HEK293T (cell line): ENCODE data around the gene CD74.

Experiments used
- CTCF ChIA-PET: fragments of 350-600 bp; formaldehyde crosslinking; extraction: SDS; loops from one replicate; lab custom pipeline; 2021; ENCODE audit warnings: antibody characterized with exemption, inconsistent platforms; lab: Yijun Ruan, JAX
- POLR2A ChIA-PET: fragments of 350-600 bp; formaldehyde crosslinking; extraction: SDS; loops from one replicate; lab custom pipeline; 2020; ENCODE audit warnings: antibody characterized with exemption, inconsistent platforms; lab: Yijun Ruan, JAX
- DNase-seq: peaks from one replicate; pipeline ENCODE4 v3.0.0; 2012; ENCODE audit warnings: mixed read lengths; ENCODE audit errors: extremely low spot score
- BHLHE40 ChIP-seq: fragments of 450-650 bp; IDR thresholded peaks from 2 replicates; pipeline ENCODE4 v1.6.1; 2016; ENCODE audit warnings: mild to moderate bottlenecking, moderate library complexity, borderline replicate concordance
- CTBP1 ChIP-seq: fragments of 450-650 bp; IDR thresholded peaks from 2 replicates; pipeline ENCODE4 v1.6.1; 2016; ENCODE audit warnings: borderline replicate concordance
- ELF4 ChIP-seq: fragments of 450-650 bp; IDR thresholded peaks from 2 replicates; pipeline ENCODE4 v1.6.1; 2017; ENCODE audit warnings: antibody characterized with exemption
- FOXA1 ChIP-seq: fragments of 450-650 bp; IDR thresholded peaks from 2 replicates; pipeline ENCODE4 v1.6.1; 2016; ENCODE audit warnings: mild to moderate bottlenecking
- FOXK2 ChIP-seq: fragments of 450-650 bp; IDR thresholded peaks from 2 replicates; pipeline ENCODE4 v1.6.1; 2016; ENCODE audit warnings: mild to moderate bottlenecking
- FOXM1 ChIP-seq: fragments of 450-650 bp; IDR thresholded peaks from 2 replicates; pipeline ENCODE4 v1.6.1; 2017; ENCODE audit warnings: mild to moderate bottlenecking, borderline replicate concordance
- HDGF ChIP-seq: fragments of 450-650 bp; IDR thresholded peaks from 2 replicates; pipeline ENCODE4 v1.6.1; 2017; ENCODE audit warnings: antibody characterized with exemption, borderline replicate concordance
- L3MBTL2 ChIP-seq: fragments of 450-650 bp; conservative IDR thresholded peaks from 2 replicates; pipeline ENCODE4 v1.6.1; 2016; ENCODE audit warnings: mild to moderate bottlenecking
- LEF1 ChIP-seq: fragments of 450-650 bp; IDR thresholded peaks from 2 replicates; pipeline ENCODE4 v1.6.1; 2017; ENCODE audit warnings: mild to moderate bottlenecking, borderline replicate concordance
- NFRKB ChIP-seq: fragments of 450-650 bp; IDR thresholded peaks from 2 replicates; pipeline ENCODE4 v1.6.1; 2016; ENCODE audit warnings: mild to moderate bottlenecking, moderate library complexity
- SP1 ChIP-seq: fragments of 450-650 bp; IDR thresholded peaks from 2 replicates; pipeline ENCODE4 v1.6.1; 2017
- SUZ12 ChIP-seq: fragments of 450-650 bp; IDR thresholded peaks from 2 replicates; pipeline ENCODE4 v1.6.1; 2016; ENCODE audit warnings: mild to moderate bottlenecking
- TARDBP ChIP-seq: fragments of 450-650 bp; IDR thresholded peaks from 2 replicates; pipeline ENCODE4 v1.6.1; 2016
- ZNF384 ChIP-seq: fragments of 450-650 bp; IDR thresholded peaks from 2 replicates; pipeline ENCODE4 v1.6.1; 2016
- TF ChIP-seq, protein P1 (sequence below): fragments of 450-650 bp; IDR thresholded peaks from 2 replicates; pipeline ENCODE4 v1.6.1; 2016

CD74 gene

DNA sequence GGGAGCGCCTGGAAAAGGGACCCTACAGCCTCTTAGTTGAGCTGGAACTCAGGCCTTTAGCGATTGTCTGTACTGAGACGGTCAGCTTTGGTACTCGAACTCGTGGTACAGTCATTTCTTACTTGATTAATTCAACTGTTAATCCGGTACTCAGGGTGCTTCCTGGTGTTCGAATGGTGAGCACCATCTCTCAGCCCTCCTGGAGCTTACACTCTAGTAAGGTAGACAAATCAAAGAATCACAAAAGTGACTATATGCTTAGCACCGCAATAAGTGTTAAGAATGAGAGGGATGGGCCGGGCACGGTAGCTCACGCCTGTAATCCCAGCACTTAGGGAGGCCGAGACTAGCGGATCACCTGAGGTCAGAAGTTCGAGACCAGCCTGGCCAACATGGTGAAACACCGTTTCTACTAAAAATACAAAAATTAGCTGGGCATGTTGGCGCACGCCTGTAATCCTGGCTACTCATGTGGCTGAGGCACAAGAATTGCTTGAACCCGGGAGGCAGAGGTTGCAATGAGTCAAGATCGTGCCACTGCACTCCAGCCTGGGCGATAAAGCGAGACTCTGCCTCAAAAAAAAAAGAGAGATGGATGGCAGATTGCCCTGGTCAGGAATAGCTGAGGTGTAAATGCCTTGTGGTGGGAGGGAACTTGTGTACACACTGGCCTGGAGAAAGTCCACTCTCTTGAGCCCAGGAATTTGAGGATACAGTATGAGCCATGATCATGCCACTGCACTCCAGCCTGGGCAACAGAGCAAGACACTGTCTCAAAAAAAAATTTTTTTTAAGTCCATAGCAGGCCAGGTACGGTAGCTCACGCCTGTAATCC, 54.2 kb downstream of the CD74 start:
- CTCF ChIA-PET: no interaction called here
- no peak for DNase-seq
- POLR2A ChIA-PET: interaction anchor here (0.6 to 1.7 kb wide), 7 partner anchors 9 to 88 kb away, joined by 3 to 8 read pairs (median 5); no protein-coding TSS in a partner anchor

DNA sequence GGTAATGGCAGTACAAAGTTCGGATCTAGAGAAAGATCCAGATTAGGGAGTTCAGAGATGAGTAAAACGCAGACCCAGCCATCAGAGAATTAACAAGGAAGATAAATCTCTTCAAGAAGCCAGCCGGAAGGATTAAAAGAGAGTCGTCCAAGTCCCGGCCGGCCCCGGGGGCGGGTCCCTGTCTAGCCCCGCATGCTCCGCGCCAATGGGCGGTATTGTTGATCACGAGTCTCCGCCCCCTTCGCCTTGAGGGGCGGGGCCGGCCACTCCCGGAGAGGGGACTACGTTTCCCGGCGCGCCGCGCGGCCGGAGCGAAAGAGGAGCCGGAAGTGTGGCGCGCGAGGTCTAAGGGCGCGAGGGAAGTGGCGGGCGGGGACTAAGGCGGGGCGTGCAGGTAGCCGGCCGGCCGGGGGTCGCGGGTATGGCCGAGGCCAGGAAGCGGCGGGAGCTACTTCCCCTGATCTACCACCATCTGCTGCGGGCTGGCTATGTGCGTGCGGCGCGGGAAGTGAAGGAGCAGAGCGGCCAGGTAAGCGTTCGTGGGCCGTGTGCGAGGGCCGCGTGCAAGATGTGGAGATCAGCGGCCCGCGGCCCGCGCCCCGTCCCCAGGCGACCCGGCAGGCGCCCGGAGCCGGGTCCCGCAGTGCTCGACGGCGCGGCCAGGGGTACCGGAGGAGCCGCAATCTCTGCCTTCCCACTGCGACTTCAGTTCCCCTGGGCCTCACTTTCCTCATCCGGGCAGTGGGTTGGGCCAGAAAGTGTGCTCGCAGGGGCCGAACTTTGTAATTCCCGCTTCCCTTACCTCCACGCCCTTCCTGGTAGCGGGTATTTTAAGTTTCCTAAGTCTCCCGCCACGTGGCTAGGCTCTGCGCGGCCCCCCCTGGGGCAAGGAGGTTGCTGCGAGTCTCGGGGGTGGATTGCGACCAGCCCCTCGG, 55.1 kb downstream of the CD74 start, which contains the start of gene TCOF1:
Gene TCOF1, plus strand, starts transcription at position 372 of the 935 bp plus-strand sequence. Its CDS starts 50 bp downstream, at position 422.
- TF ChIP-seq ELF4: peak; percentile 74
- peak; percentile 57 for TF ChIP-seq L3MBTL2
- no peak for TF ChIP-seq SUZ12
- ChIA-PET POLR2A (interaction anchor here (0.6 to 1.8 kb wide), 8 partner anchors 10 to 89 kb away, joined by 3 to 8 read pairs (median 4); no protein-coding TSS in a partner anchor), CTCF (no interaction called here)
- DNase-seq: peak; percentile 97

More for the DNA sequence above, 54.2 kb downstream of the CD74 start:
- TF ChIP-seq L3MBTL2 (no peak), NFRKB (no peak), BHLHE40 (no peak), SUZ12 (no peak)

DNA sequence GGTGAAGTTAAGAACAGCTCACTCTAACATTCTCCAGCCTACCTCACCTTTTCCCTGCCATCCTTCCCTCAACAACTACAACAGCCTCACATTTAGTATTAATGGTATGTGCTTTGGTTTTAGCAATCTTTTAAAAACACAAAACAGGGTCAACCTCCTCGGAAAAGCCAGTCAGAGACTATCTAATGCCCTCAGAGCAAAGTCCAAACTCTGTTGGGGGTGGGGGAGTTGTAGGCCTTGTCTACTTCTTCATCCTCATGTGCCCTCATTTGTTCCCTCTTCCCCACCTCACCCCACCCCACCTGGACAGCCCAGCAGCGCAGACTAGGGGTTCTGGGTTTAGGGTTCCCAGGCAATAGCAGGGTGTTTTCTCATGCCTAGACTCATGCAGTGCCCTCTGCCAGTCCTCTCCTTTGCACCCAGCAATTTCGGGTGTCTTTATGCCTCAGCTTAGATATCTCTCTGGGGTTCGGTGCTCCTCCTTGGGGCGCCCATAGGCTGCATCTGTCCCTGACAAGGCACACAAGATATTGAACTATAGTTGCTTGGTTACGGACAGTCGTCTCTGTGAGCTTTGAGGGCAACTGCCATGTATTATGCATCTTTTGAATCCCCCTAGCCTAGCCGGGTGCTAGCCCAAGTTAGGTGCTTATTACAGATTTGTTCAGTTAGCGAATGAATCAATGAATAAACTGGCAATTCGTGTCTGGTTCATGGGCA, 56.0 kb downstream of the CD74 start:
- no peak for DNase-seq
- POLR2A ChIA-PET: interaction anchor here (0.6 to 1.8 kb wide), 3 partner anchors 57 to 88 kb away, joined by 3 to 4 read pairs (median 3); no protein-coding TSS in a partner anchor
- TF ChIP-seq CTBP1: no peak
- no peak for TF ChIP-seq TARDBP
- TF ChIP-seq LEF1: no peak
- no peak for TF ChIP-seq SP1
- TF ChIP-seq ELF4: no peak
- TF ChIP-seq, protein P1, sequence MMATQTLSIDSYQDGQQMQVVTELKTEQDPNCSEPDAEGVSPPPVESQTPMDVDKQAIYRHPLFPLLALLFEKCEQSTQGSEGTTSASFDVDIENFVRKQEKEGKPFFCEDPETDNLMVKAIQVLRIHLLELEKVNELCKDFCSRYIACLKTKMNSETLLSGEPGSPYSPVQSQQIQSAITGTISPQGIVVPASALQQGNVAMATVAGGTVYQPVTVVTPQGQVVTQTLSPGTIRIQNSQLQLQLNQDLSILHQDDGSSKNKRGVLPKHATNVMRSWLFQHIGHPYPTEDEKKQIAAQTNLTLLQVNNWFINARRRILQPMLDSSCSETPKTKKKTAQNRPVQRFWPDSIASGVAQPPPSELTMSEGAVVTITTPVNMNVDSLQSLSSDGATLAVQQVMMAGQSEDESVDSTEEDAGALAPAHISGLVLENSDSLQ: no peak
- CTCF ChIA-PET: no interaction called here

DNA sequence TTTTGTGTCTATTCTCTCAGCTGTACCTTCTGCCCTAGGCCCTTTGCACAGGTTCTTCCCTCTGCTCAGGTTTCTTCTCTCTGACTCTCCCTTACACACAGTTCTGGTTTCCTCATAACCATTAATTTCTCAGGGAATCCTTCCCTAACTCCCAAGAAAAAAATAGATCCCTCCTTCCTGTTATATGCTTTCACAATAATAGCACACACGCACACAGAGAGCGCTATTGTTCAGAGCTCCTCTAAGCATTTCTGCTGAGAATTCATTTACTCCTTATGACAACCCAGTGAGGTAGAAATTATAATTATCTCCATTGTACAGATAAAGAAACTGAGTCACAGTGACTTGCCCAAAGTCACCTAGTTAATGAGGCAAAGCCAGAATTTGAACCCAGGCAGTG, 56.9 kb downstream of the CD74 start:
- ChIA-PET CTCF (no interaction called here), POLR2A (interaction anchor here (1.8 kb wide), 1 partner anchor 56 kb away, joined by 4 read pairs; no protein-coding TSS in a partner anchor)
- TF ChIP-seq HDGF (no peak), LEF1 (no peak), SP1 (no peak), SUZ12 (no peak)
- DNase-seq: no peak

DNA sequence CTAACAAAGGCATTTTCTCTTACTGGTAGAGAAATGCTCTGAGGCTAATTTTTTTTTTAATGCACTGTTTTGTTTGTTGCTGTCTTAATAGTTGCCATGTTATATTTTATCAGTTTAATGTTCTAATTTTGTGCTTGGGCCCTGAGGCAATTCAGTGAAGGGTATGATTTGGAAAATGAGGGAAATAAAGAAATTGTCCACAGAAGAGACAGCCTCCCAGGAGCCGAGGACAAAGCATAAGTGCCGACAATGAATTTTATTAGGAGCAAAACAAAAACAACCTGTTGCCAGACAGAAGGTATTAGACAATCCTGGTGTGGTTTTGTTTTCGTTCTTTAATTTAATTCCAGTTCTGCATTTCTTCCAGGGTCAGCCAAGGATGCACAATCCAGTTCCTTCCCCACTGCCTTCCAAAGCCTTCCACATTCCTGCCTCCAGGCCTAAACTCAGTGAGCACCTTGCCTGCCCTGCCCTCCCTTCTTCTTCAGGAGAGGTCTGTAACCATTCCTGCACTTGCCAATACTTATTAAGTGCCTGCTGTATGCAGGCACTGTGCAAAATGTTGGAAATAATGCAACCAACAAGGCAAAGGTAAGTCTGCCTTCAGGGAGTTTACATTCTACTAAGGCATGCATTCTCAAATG, 59.6 kb downstream of the CD74 start:
- CTCF ChIA-PET: no interaction called here
- POLR2A ChIA-PET: interaction anchor here (0.7 kb wide), 1 partner anchor 8 kb away, joined by 4 read pairs; no protein-coding TSS in a partner anchor
- TF ChIP-seq CTBP1: no peak
- no peak for TF ChIP-seq L3MBTL2
- TF ChIP-seq BHLHE40: no peak
- TF ChIP-seq LEF1: no peak
- TF ChIP-seq TARDBP: no peak
- TF ChIP-seq FOXK2: no peak
- TF ChIP-seq, protein P1: no peak
- TF ChIP-seq SP1: no peak
- no peak for TF ChIP-seq ZNF384
- TF ChIP-seq NFRKB: no peak
- no peak for TF ChIP-seq HDGF
- TF ChIP-seq FOXA1: no peak
- TF ChIP-seq FOXM1: no peak
- no peak for DNase-seq
